ENCODE data around the gene SURF2.

Gene SURF2

GRCh38 chr9:133354766-133355165 lies 1.6 kb upstream of the SURF2 start:
- Histone ChIP-seq H3K4me3 (replicated peaks; ENCODE audit: low read depth, low read length) (no peak overlapping the region), H3K36me3 (ENCODE audit: control insufficient read depth, insufficient read depth, low read length) (peaks cover 34% of the 10 kb centered on the region), H3K27me3 (replicated peaks; ENCODE audit: control insufficient read depth, insufficient read depth, low read length) (no peaks in the 10 kb centered on the region)
- no peak for TF ChIP-seq CTCF (IDR thresholded peaks at IDR 0.05; ENCODE audit: insufficient read depth, low read length, poor library complexity, severe bottlenecking)
- no peak for DNase-seq (ENCODE audit: extremely low read depth, insufficient read length)

DNA sequence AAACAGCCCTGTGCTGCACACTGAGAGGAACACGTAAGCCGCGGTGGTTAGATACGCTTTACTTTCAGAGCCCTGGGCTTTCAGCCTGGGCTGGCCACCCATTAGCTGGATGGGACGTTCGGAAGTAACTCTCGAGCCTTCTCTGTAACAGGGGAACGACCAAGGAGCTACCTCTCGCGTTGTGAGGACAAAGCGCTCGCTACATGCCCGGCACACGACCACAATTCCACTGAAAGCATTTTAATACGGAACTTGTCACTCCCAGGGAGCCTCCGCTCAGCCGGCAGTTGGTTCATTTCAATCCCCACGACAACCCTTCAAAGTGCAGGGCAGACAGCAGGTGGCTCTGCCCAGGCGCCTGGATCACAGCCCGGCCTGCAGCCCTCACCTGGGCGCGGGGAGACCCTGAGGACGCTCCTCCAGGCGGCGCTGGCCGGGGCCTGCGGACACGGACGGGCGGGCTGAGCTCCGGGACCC lies 431 bp upstream of the SURF2 start:
- peak overlapping the region; percentile 85 for H3K4me3 ChIP-seq (replicated peaks; ENCODE audit: low read depth, low read length)
- peaks cover 29% of the 10 kb centered on the region for H3K36me3 ChIP-seq (ENCODE audit: control insufficient read depth, insufficient read depth, low read length)
- no peaks in the 10 kb centered on the region for H3K27me3 ChIP-seq (replicated peaks; ENCODE audit: control insufficient read depth, insufficient read depth, low read length)
- no peak for DNase-seq (ENCODE audit: extremely low read depth, insufficient read length)
- TF ChIP-seq CTCF (IDR thresholded peaks at IDR 0.05; ENCODE audit: insufficient read depth, low read length, poor library complexity, severe bottlenecking) = peak; percentile 21

DNA sequence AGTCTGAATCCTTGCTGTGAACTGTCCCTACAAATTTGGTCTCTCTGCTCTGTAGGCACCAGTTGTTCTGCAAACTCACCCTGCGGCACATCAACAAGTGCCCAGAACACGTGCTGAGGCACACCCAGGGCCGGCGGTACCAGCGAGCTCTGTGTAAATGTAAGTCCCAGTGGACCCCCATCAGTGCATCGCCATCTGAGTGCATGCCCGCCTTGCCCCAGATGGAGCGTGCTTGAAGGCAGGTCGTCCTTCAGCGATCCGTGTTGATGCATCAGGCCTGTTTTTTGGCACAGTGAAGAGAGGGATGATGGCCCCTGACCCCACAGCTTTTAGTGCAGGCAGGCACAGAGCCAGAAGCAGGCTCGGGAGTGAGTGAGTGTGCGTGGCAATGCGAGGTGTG lies 1.3 kb downstream of the SURF2 start:
- DNase-seq (ENCODE audit: extremely low read depth, insufficient read length) = no peak
- H3K27me3 ChIP-seq (replicated peaks; ENCODE audit: control insufficient read depth, insufficient read depth, low read length) = no peaks in the 10 kb centered on the region
- no peak for TF ChIP-seq CTCF (IDR thresholded peaks at IDR 0.05; ENCODE audit: insufficient read depth, low read length, poor library complexity, severe bottlenecking)
- H3K36me3 ChIP-seq (ENCODE audit: control insufficient read depth, insufficient read depth, low read length) = peaks cover 28% of the 10 kb centered on the region
- no peak overlapping the region; the same call in 1 of the 2 replicates for H3K4me3 ChIP-seq (replicated peaks; ENCODE audit: low read depth, low read length)

GRCh38 chr9:133359399-133360175 lies 3.2 kb downstream of the SURF2 start:
- no peaks in the 10 kb centered on the region for H3K27me3 ChIP-seq (replicated peaks; ENCODE audit: control insufficient read depth, insufficient read depth, low read length)
- peak; percentile 17 for TF ChIP-seq CTCF (IDR thresholded peaks at IDR 0.05; ENCODE audit: insufficient read depth, low read length, poor library complexity, severe bottlenecking)
- DNase-seq (ENCODE audit: extremely low read depth, insufficient read length) = no peak
- H3K36me3 ChIP-seq (ENCODE audit: control insufficient read depth, insufficient read depth, low read length) = peaks cover 34% of the 10 kb centered on the region
- H3K4me3 ChIP-seq (replicated peaks; ENCODE audit: low read depth, low read length) = no peak overlapping the region

GRCh38 chr9:133360400-133361393 lies 4.3 kb downstream of the SURF2 start:
- Histone ChIP-seq H3K27me3 (replicated peaks; ENCODE audit: control insufficient read depth, insufficient read depth, low read length) (no peaks in the 10 kb centered on the region), H3K4me3 (replicated peaks; ENCODE audit: low read depth, low read length) (no peak overlapping the region), H3K36me3 (ENCODE audit: control insufficient read depth, insufficient read depth, low read length) (peaks cover 40% of the 10 kb centered on the region)
- no peak for TF ChIP-seq CTCF (IDR thresholded peaks at IDR 0.05; ENCODE audit: insufficient read depth, low read length, poor library complexity, severe bottlenecking)
- no peak for DNase-seq (ENCODE audit: extremely low read depth, insufficient read length)

Measured in GM06990 (cell line).